PFSK-1 (cell line): ENCODE measurements around the gene COL23A1.

Experiments used
- FOXP2 ChIP-seq: optimal IDR thresholded peaks from 2 replicates; pipeline ENCODE3; 2011; ENCODE audit warnings: borderline replicate concordance, control low read depth, inconsistent platforms; ENCODE audit not compliant: insufficient read depth; ENCODE audit errors: extremely low read length, extremely low read depth
- POLR2AphosphoS5 ChIP-seq: IDR thresholded peaks from 2 replicates; pipeline ENCODE4 v1.6.1; 2012; ENCODE audit warnings: low read depth, mild to moderate bottlenecking, control low read depth, low read length, moderate library complexity
- REST ChIP-seq, 2 experiments: IDR thresholded peaks; 2 replicates each; pipeline versions ENCODE4 v1.6.1 to v1.8.0; 2011 to 2012; ENCODE audit warnings: low read depth in 2 of 2, low read length in 2 of 2, control low read depth in 1 of 2, inconsistent platforms in 1 of 2, mild to moderate bottlenecking in 1 of 2, moderate library complexity in 1 of 2; ENCODE audit not compliant: insufficient read depth in 1 of 2
- SIN3A ChIP-seq: IDR thresholded peaks from 2 replicates; pipeline ENCODE4 v1.6.1; 2012; ENCODE audit warnings: mild to moderate bottlenecking, low read length, moderate library complexity, borderline replicate concordance; ENCODE audit not compliant: insufficient read depth
- TAF1 ChIP-seq: IDR thresholded peaks from 2 replicates; pipeline ENCODE4 v1.6.1; 2012; ENCODE audit warnings: low read length, control low read depth, borderline replicate concordance; ENCODE audit not compliant: insufficient read depth

The COL23A1 gene

GRCh38 chr5:178509491-178510057 is 80.6 kb downstream of the COL23A1 start:
- no peak for TF ChIP-seq FOXP2
- TF ChIP-seq REST (IDR thresholded peaks at IDR 0.05; ENCODE audit: insufficient read depth in 1 of 2, low read depth in 2 of 2, low read length in 2 of 2) = no peak

GRCh38 chr5:178507151-178507932 is 82.9 kb downstream of the COL23A1 start:
- TF ChIP-seq REST (IDR thresholded peaks at IDR 0.05; ENCODE audit: insufficient read depth in 1 of 2, low read depth in 2 of 2, low read length in 2 of 2) = no peak
- TF ChIP-seq SIN3A = no peak
- no peak for TF ChIP-seq FOXP2
- TF ChIP-seq POLR2AphosphoS5 = no peak
- no peak for TF ChIP-seq TAF1

GRCh38 chr5:178505639-178506407 is 84.4 kb downstream of the COL23A1 start:
- TF ChIP-seq TAF1 (no peak), SIN3A (no peak)

GRCh38 chr5:178504340-178504960 is 85.7 kb downstream of the COL23A1 start:
- TF ChIP-seq REST (IDR thresholded peaks at IDR 0.05; ENCODE audit: insufficient read depth in 1 of 2, low read depth in 2 of 2, low read length in 2 of 2) (no peak), TAF1 (no peak), FOXP2 (no peak), SIN3A (no peak), POLR2AphosphoS5 (no peak)

- no peak for TF ChIP-seq FOXP2
- no peak for TF ChIP-seq REST (IDR thresholded peaks at IDR 0.05; ENCODE audit: insufficient read depth in 1 of 2, low read depth in 2 of 2, low read length in 2 of 2)
- TF ChIP-seq POLR2AphosphoS5 = no peak
- TF ChIP-seq TAF1 = no peak
- TF ChIP-seq SIN3A = no peak
These were observed 87.6 kb downstream of the COL23A1 start for GRCh38 chr5:178502401-178503100.
